Measurements from ENCODE around the gene SPAG17.

- TF ChIP-seq CTCF (conservative IDR thresholded peaks at IDR 0.05; ENCODE audit: low read length), result no peak
- no peak for TF ChIP-seq EZH2phosphoT487 (IDR thresholded peaks at IDR 0.05; ENCODE audit: borderline replicate concordance, low read depth, low read length)
These were observed 109.9 kb downstream of the SPAG17 start for GRCh38 chr1:118075116-118075515.

All from OCI-LY7 (cell line).